SW480 (cell line): Measurements from ENCODE around the gene KCNQ1OT1.

Source experiments
- DNase-seq: peaks from one replicate; pipeline ENCODE4 v3.0.0-alpha.2; 2016; ENCODE audit warnings: low spot score

The KCNQ1OT1 gene

GRCh38 chr11:2570211-2570811 is 129.5 kb downstream of the KCNQ1OT1 start:
- DNase-seq = no peak

DNA sequence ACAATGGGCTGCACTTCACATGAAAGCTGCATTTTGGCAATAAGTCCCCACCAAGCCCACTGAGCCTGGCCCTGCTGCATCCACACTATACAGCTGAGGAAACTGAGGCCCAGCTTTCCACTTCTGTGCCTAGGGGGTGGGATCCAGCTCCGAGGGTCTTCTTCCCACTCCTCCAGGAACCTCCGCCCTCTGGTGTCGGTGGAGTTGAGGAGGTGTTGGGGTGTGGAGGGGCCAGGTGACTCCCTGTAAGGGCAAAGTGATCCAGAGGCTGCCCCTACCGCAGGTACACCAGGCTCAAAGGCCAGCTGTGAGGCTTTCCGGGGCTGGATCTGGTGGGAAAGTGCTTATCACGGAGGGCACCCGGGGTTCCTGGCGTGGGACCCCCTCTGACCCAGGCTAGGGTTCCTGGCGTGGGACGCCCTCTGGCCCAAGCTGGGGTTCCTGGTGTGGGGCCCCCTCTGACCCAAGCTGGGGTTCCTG is 130.0 kb downstream of the KCNQ1OT1 start:
- DNase-seq = no peak

GRCh38 chr11:2569321-2569721 is 130.5 kb downstream of the KCNQ1OT1 start:
- DNase-seq = peak; percentile 31

- DNase-seq = no peak
Observed at GRCh38 chr11:2567026-2567671, 132.6 kb downstream of the KCNQ1OT1 start.

- no peak for DNase-seq
Observed at GRCh38 chr11:2566223-2567025, 133.4 kb downstream of the KCNQ1OT1 start.

DNA sequence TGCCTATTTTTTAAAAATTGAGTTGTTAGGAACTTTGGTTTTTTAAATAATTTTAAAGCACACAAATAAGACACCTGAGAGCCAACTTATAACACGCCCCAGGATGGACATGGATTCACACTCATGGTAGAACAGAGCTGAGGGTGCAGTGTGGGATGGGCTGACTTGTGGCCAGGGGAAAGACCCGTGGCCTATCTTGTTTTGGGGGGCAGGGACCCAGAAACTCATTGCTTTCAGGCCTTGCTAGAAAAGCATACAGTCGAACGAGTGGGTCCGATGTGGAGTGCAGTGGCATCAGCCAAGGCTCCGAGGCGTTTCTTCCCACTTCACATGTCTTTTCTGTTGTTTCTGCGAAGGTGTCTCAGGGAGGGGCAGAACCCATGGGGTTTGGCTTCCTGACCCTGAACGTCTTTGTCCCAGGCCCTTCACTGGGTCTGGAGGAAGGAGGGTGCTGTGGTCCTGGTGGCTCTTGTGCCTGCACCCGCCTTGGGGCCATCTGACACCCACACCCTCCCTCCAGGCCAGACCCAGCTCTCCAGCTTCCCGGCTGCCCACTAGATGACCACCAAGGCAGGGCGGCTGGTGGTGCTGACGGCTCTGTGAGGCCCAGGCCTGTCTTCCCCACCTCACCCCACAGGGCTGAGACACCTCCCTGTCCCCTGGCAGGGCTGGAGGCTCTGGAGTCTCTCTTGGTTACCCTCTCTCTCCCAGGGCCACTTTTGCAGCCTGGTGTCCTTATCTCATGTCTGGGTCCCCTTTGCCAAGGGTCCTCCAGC is 134.2 kb downstream of the KCNQ1OT1 start:
- no peak for DNase-seq

GRCh38 chr11:2564588-2565425 is 135.0 kb downstream of the KCNQ1OT1 start:
- DNase-seq = no peak

- DNase-seq = no peak
Observed at GRCh38 chr11:2564008-2564530, 135.7 kb downstream of the KCNQ1OT1 start.

GRCh38 chr11:2563213-2564007 is 136.4 kb downstream of the KCNQ1OT1 start:
- no peak for DNase-seq

GRCh38 chr11:2562890-2563212 is 136.9 kb downstream of the KCNQ1OT1 start:
- DNase-seq = no peak

GRCh38 chr11:2561696-2562581 is 137.9 kb downstream of the KCNQ1OT1 start:
- DNase-seq = no peak

- no peak for DNase-seq
Observed at GRCh38 chr11:2559527-2560311, 140.1 kb downstream of the KCNQ1OT1 start.

DNA sequence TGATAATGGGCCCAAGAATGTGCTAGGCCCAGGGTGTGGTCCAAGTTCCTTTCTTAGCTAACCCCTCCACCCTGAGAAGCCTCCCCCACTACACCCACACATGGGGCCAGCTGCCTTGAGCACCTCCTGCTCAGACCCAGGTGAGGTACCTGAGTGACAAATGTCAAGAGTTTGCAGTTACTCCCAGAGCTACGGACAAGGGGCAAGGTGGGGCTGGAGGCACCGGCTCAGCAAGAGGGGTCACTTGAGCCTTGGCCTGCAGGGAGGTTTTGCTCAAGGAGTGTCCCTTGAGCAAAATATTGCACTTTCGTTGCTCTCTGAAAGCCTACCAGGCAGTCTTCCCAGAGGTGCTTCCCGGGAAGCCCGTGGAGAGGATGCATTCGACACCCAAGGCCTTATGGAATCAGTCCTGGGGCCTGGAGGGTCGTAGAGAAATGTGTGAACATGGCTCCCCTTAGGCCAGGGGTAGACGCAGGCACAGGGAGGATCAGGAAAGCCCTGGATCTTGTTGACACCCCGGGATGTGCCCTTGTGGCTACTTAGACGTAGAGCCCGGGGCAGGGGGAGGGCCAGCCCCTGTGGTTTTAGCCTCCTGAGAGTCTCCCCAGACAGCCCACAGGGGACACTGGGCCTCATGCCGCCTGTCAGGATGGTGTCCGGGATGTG is 140.8 kb downstream of the KCNQ1OT1 start:
- no peak for DNase-seq

- DNase-seq = no peak
Observed at GRCh38 chr11:2558397-2558796, 141.4 kb downstream of the KCNQ1OT1 start.
